CD14-positive monocyte (primary cell): ENCODE data around the gene BCO1. TPM values are rescaled to one million over a fixed set of nuclear protein-coding genes. Genes with fewer than 3 reads are reported as not detected.

ENCODE experiments used
- DNase-seq, 3 donors: peaks; one replicate each; pipeline ENCODE4 v3.0.0-alpha.2; 2011 to 2022
- H2AFZ ChIP-seq: 2 replicates; pipeline ENCODE4 v1.6.0; 2012; ENCODE audit warnings: mild to moderate bottlenecking, low read depth, low read length, inconsistent platforms; ENCODE audit not compliant: insufficient read depth, poor library complexity, severe bottlenecking
- H3K27ac ChIP-seq, 2 donors: 1 replicate in 1 of 2; 2 replicates in 1 of 2; pipeline ENCODE4 v1.5.1; 2012 to 2013; ENCODE audit warnings: low read length in 2 of 2, control low read depth in 1 of 2, inconsistent platforms in 1 of 2, low read depth in 1 of 2, mild to moderate bottlenecking in 1 of 2
- H3K27me3 ChIP-seq, 2 donors: one replicate each; pipeline versions ENCODE4 v1.6.0 to v1.6.1; 2011 to 2013; ENCODE audit warnings: low read length in 2 of 2; ENCODE audit not compliant: control insufficient read depth in 2 of 2, insufficient read depth in 2 of 2
- H3K36me3 ChIP-seq, 2 donors: replicated peaks in 1 of 2; 1 replicate in 1 of 2; 2 replicates in 1 of 2; pipeline versions ENCODE4 v1.5.1 to v1.6.1; 2012 to 2013; ENCODE audit warnings: low read length in 2 of 2, control low read depth in 1 of 2, inconsistent platforms in 1 of 2, mild to moderate bottlenecking in 1 of 2; ENCODE audit not compliant: insufficient read depth in 2 of 2, control insufficient read depth in 1 of 2
- H3K4me1 ChIP-seq, 2 donors: 1 replicate in 1 of 2; 2 replicates in 1 of 2; pipeline versions ENCODE4 v1.5.1 to v1.6.1; 2012 to 2013; ENCODE audit warnings: low read length in 2 of 2, control low read depth in 1 of 2, inconsistent platforms in 1 of 2, mild to moderate bottlenecking in 1 of 2, moderate library complexity in 1 of 2; ENCODE audit not compliant: insufficient read depth in 2 of 2, control insufficient read depth in 1 of 2
- H3K4me2 ChIP-seq: replicated peaks from 2 replicates; pipeline ENCODE3; 2012; ENCODE audit warnings: low read length, moderate library complexity, mild to moderate bottlenecking; ENCODE audit not compliant: poor library complexity, severe bottlenecking; ENCODE audit errors: extremely low read depth
- H3K4me3 ChIP-seq, 3 experiments: fragments of 200-600 bp in 1 of 3; sonication (generic) in 1 of 3; replicated peaks in 1 of 3; 1 replicate in 2 of 3; 2 replicates in 1 of 3; pipeline ENCODE4 v1.5.1; 2011 to 2013; ENCODE audit warnings: low read length in 3 of 3, mild to moderate bottlenecking in 3 of 3, control low read depth in 2 of 3, low read depth in 2 of 3, inconsistent platforms in 1 of 3, moderate library complexity in 1 of 3
- H3K79me2 ChIP-seq: 2 replicates; pipeline ENCODE4 v1.6.0; 2012; ENCODE audit warnings: mild to moderate bottlenecking, control low read depth, inconsistent platforms, low read length, moderate library complexity; ENCODE audit not compliant: insufficient read depth
- H3K9ac ChIP-seq: 2 replicates; pipeline ENCODE4 v1.6.0; 2017; ENCODE audit warnings: low read length, mild to moderate bottlenecking; ENCODE audit not compliant: insufficient read depth, poor library complexity, severe bottlenecking
- H3K9me3 ChIP-seq, 2 donors: replicated peaks in 1 of 2; 1 replicate in 1 of 2; 2 replicates in 1 of 2; pipeline versions ENCODE4 v1.5.1 to v1.6.1; 2012 to 2013; ENCODE audit warnings: low read length in 2 of 2, control low read depth in 1 of 2; ENCODE audit not compliant: control insufficient read depth in 1 of 2, insufficient read depth in 1 of 2
- H4K20me1 ChIP-seq: 2 replicates; pipeline ENCODE4 v1.6.0; 2012; ENCODE audit warnings: mild to moderate bottlenecking, low read length, control low read depth, moderate library complexity; ENCODE audit not compliant: insufficient read depth
- H3K27ac Mint-ChIP-seq, 7 donors: one replicate each; pipeline ENCODE4 v1.8.0; 2020; ENCODE audit warnings: mild to moderate bottlenecking in 7 of 7, mixed read lengths in 7 of 7, moderate library complexity in 6 of 7, inconsistent platforms in 2 of 7
- H3K27me3 Mint-ChIP-seq, 3 donors: one replicate each; pipeline ENCODE4 v1.8.0; 2021 to 2022; ENCODE audit warnings: low read depth in 3 of 3, mild to moderate bottlenecking in 3 of 3, mixed read lengths in 3 of 3, moderate library complexity in 3 of 3, inconsistent platforms in 1 of 3
- H3K36me3 Mint-ChIP-seq, 2 donors: one replicate each; pipeline ENCODE4 v1.8.0; 2020; ENCODE audit warnings: mixed read lengths in 2 of 2, inconsistent platforms in 1 of 2, mild to moderate bottlenecking in 1 of 2
- H3K4me1 Mint-ChIP-seq: one replicate; pipeline ENCODE4 v1.8.0; 2020; ENCODE audit warnings: mild to moderate bottlenecking, mixed read lengths
- H3K4me3 Mint-ChIP-seq, 2 donors: one replicate each; pipeline ENCODE4 v1.8.0; 2020; ENCODE audit warnings: mild to moderate bottlenecking in 2 of 2, mixed read lengths in 2 of 2, moderate library complexity in 1 of 2
- H3K9me3 Mint-ChIP-seq, 7 donors: one replicate each; pipeline ENCODE4 v1.8.0; 2020 to 2022; ENCODE audit warnings: mixed read lengths in 7 of 7, mild to moderate bottlenecking in 6 of 7, moderate library complexity in 6 of 7, inconsistent platforms in 2 of 7
- CTCF ChIP-seq: fragments of 200-600 bp; IDR thresholded peaks from one replicate; pipeline ENCODE4 v1.8.0; 2022; ENCODE audit warnings: antibody characterized with exemption, mild to moderate bottlenecking
- WGBS: methylation state at CpG from one replicate; pipeline ENCODE4 v1.1.5; 2013; ENCODE audit warnings: missing lambda C conversion rate; ENCODE audit not compliant: insufficient coverage; 5-methylcytosine and 5-hydroxymethylcytosine counted together
- intact Hi-C, 2 donors: fragments of 100-400 bp; cut with micrococcal nuclease; formaldehyde crosslinking; loops; one replicate each; pipeline versions ENCODE4 v1.15.0 to v1.15.1; 2023
- polyA plus RNA-seq, 3 donors: library from polyadenylated mRNA; depleted of rRNA in 1 of 3; unstranded in 2 of 3; stranded (reverse) in 1 of 3; fragments of 300-500 nt in 2 of 3; fragments of >200 nt in 1 of 3; fragmentation: Illumina TruSeq in 2 of 3; gene quantifications; 1 replicate in 2 of 3; 2 replicates in 1 of 3; pipeline ENCODE4 v1.2.3, GENCODE V29; 2012 to 2021

Gene BCO1
- polyA plus RNA-seq, 3 donors: not detected

GRCh38 chr16:81311762-81312161 is 73.3 kb downstream of the BCO1 start:
- H4K20me1 ChIP-seq: peaks cover 4% of the 10 kb centered on the region
- H3K79me2 ChIP-seq: peaks cover 36% of the 10 kb centered on the region
- Mint-ChIP-seq H3K36me3 (peaks cover 2 to 5% of the 10 kb centered on the region in 2 donors), H3K27ac (peak overlapping the region in 1 of 7 donors; percentile 78), H3K4me1 (peaks cover 28% of the 10 kb centered on the region), H3K4me3 (no peak overlapping the region), H3K27me3 (peaks cover 0 to 5% (median 4%) of the 10 kb centered on the region in 3 donors), H3K9me3 (no peaks in the 10 kb centered on the region)
- H3K27me3 ChIP-seq: peaks cover 0 to 3% of the 10 kb centered on the region in 2 donors
- H3K9me3 ChIP-seq: no peaks in the 10 kb centered on the region
- intact Hi-C loops: loop anchor here in 1 of 2 donors (10.0 kb wide), 2 partner anchors 217 to 307 kb away; partner anchors contain the start of genes CENPN, CMC2 and GCSH
- no peak for DNase-seq
- TF ChIP-seq CTCF: no peak
- H2AFZ ChIP-seq: no peak overlapping the region
- H3K4me2 ChIP-seq: no peak overlapping the region
- H3K27ac ChIP-seq: no peak overlapping the region
- H3K4me3 ChIP-seq: no peak overlapping the region
- H3K9ac ChIP-seq: no peak overlapping the region
- H3K4me1 ChIP-seq: peaks cover 15 to 24% of the 10 kb centered on the region in 2 donors
- no peaks in the 10 kb centered on the region for H3K36me3 ChIP-seq

GRCh38 chr16:81313701-81314602 is 75.5 kb downstream of the BCO1 start:
- Mint-ChIP-seq H3K27me3 (peaks cover 0 to 7% (median 5%) of the 10 kb centered on the region in 3 donors), H3K4me1 (peaks cover 30% of the 10 kb centered on the region), H3K4me3 (peak overlapping the region; percentile 95 to 97), H3K27ac (peak overlapping the region; percentile 60 to 94 (median 89)), H3K36me3 (peaks cover 2 to 5% of the 10 kb centered on the region in 2 donors), H3K9me3 (no peaks in the 10 kb centered on the region)
- 4% methylated on average over 10 of the region's 16 CpGs for WGBS
- peak overlapping the region in 1 of 2 donors; percentile 85 for H3K27ac ChIP-seq
- peak overlapping the region; percentile 83 for H3K9ac ChIP-seq
- peak overlapping the region; percentile 91 for H3K4me2 ChIP-seq
- peaks cover 4% of the 10 kb centered on the region for H4K20me1 ChIP-seq
- peaks cover 15 to 24% of the 10 kb centered on the region in 2 donors for H3K4me1 ChIP-seq
- no peaks in the 10 kb centered on the region for H3K36me3 ChIP-seq
- H3K27me3 ChIP-seq: peaks cover 0 to 3% of the 10 kb centered on the region in 2 donors
- H2AFZ ChIP-seq: peak overlapping the region; percentile 93
- intact Hi-C loops: loop anchor here in 1 of 2 donors (10.0 kb wide), 2 partner anchors 219 to 309 kb away; partner anchors contain the start of genes CENPN, CMC2 and GCSH
- no peak for DNase-seq
- H3K79me2 ChIP-seq: peaks cover 42% of the 10 kb centered on the region
- no peak for TF ChIP-seq CTCF
- peak overlapping the region; percentile 74 to 92 (median 76) for H3K4me3 ChIP-seq
- H3K9me3 ChIP-seq: no peaks in the 10 kb centered on the region
